Naive thymus-derived CD4-positive, alpha-beta T cell (primary cell): Measurements from ENCODE around the gene ROCK2. TPM values are rescaled to one million over a fixed set of nuclear protein-coding genes. Genes with fewer than 3 reads are reported as not detected.

Source experiments
- polyA plus RNA-seq, 2 donors: library from polyadenylated mRNA; unstranded; fragments of 300-500 nt; fragmentation: Illumina TruSeq; gene quantifications; one replicate each; pipeline ENCODE4 v1.2.3, GENCODE V29; 2021
- total RNA-seq, 6 experiments: library from RNA in 5 of 6; stranded (reverse) in 5 of 6; gene quantifications; 1 replicate in 5 of 6; 2 replicates in 1 of 6; pipeline ENCODE4 v1.2.3 and lab custom pipeline; 2021 to 2026

Gene ROCK2
- total and polyA plus RNA-seq, 7 experiments from 2014 or later: 12.0 to 23.9 (median 18.7) TPM

Other genes with a start within 250 kb of the ROCK2 start
- 10 to 100 TPM; 12.6 to 22.7 (median 17.4) TPM for gene SLC66A3, start 189.2 kb downstream of the ROCK2 start, total RNA-seq
- 10 to 100 TPM; 35.1 to 43.7 TPM for gene SLC66A3, start 189.2 kb downstream of the ROCK2 start, polyA plus RNA-seq
- gene E2F6, start 121.5 kb upstream of the ROCK2 start, total RNA-seq: 10 to 100 TPM in 2 of 5 experiments, 1 to 10 TPM in 3; 6.2 to 11.6 (median 9.2) TPM
- 1 to 10 TPM; 3.1 to 4.3 TPM for gene E2F6, start 121.5 kb upstream of the ROCK2 start, polyA plus RNA-seq
- gene GREB1, start 189.4 kb upstream of the ROCK2 start, total RNA-seq: under 1 TPM in 4 of 5 experiments, not detected in 1; 0.14 to 0.82 (median 0.25) TPM
- gene GREB1, start 189.4 kb upstream of the ROCK2 start, polyA plus RNA-seq: not detected